Spleen (tissue), 11 donors: ENCODE data around the gene YPEL2. TPM values are rescaled to one million over a fixed set of nuclear protein-coding genes. Genes with fewer than 3 reads are reported as not detected.

ENCODE experiments used
- DNase-seq: peaks from one replicate; pipeline ENCODE4 v3.0.0-alpha.2; 2020
- H3K27ac ChIP-seq, 8 donors: fragments of 200-600 bp; sonication (generic) in 7 of 8; 1 replicate in 4 of 8; 2 replicates in 4 of 8; pipeline versions ENCODE4 v1.5.0 to v1.8.0; 2016 to 2021; ENCODE audit warnings: inconsistent platforms in 4 of 8, mild to moderate bottlenecking in 4 of 8, moderate library complexity in 1 of 8
- H3K27me3 ChIP-seq, 7 donors: fragments of 200-600 bp; sonication (generic) in 6 of 7; replicated peaks in 1 of 7; 1 replicate in 4 of 7; 2 replicates in 3 of 7; pipeline versions ENCODE4 v1.5.0 to v1.8.0; 2016 to 2021; ENCODE audit warnings: inconsistent platforms in 3 of 7, mild to moderate bottlenecking in 1 of 7
- H3K36me3 ChIP-seq, 6 donors: fragments of 200-600 bp; sonication (generic) in 5 of 6; 1 replicate in 4 of 6; 2 replicates in 2 of 6; pipeline versions ENCODE4 v1.5.0 to v1.8.0; 2016 to 2021; ENCODE audit warnings: inconsistent platforms in 2 of 6
- H3K4me1 ChIP-seq, 6 donors: fragments of 200-600 bp; sonication (generic) in 5 of 6; 1 replicate in 3 of 6; 2 replicates in 3 of 6; pipeline versions ENCODE4 v1.5.0 to v1.8.0; 2016 to 2021; ENCODE audit warnings: inconsistent platforms in 3 of 6
- H3K4me3 ChIP-seq, 8 donors: fragments of 200-600 bp; sonication (generic) in 7 of 8; 1 replicate in 4 of 8; 2 replicates in 4 of 8; pipeline versions ENCODE4 v1.5.0 to v1.8.0; 2016 to 2021; ENCODE audit warnings: inconsistent platforms in 4 of 8, mild to moderate bottlenecking in 4 of 8, moderate library complexity in 2 of 8
- H3K9me3 ChIP-seq, 8 donors: fragments of 200-600 bp; sonication (generic) in 7 of 8; 1 replicate in 4 of 8; 2 replicates in 4 of 8; pipeline versions ENCODE4 v1.5.0 to v1.8.0; 2016 to 2021; ENCODE audit warnings: inconsistent platforms in 4 of 8
- POLR2A ChIP-seq, 3 donors: fragments of 450-650 bp; IDR thresholded peaks; one replicate each; pipeline ENCODE4 v1.5.1; 2017; ENCODE audit warnings: antibody characterized with exemption in 3 of 3, mild to moderate bottlenecking in 1 of 3
- POLR2AphosphoS5 ChIP-seq, 3 donors: sonication (generic); formaldehyde crosslinking; IDR thresholded peaks; one replicate each; pipeline ENCODE4 v1.5.1; 2017; ENCODE audit warnings: antibody characterized with exemption in 3 of 3
- WGBS, 5 donors: extraction: QIAGEN DNeasy Blood & Tissue Kit in 3 of 5; methylation state at CpG; one replicate each; pipeline versions ENCODE4 v1.1.5 to v1.1.7; 2013 to 2018; 5-methylcytosine and 5-hydroxymethylcytosine counted together
- intact Hi-C: fragments of 100-400 bp; cut with DNase I; formaldehyde crosslinking; loops from one replicate; pipeline ENCODE4 v1.15.0; 2023; ENCODE audit warnings: low total_unique reads
- polyA plus RNA-seq, 3 donors: library from polyadenylated mRNA; stranded (reverse); fragments of 200-250 nt; gene quantifications; one replicate each; pipeline ENCODE4 v1.2.1, GENCODE V29; 2013
- total RNA-seq, 7 donors: library from RNA; depleted of rRNA in 3 of 7; stranded (reverse); fragments of >200 nt in 3 of 7; fragmentation: NEBNext Ultra II Directional in 4 of 7; extraction: Animal tissue kit (Norgen Biotek cat#: 25700) in 4 of 7; gene quantifications; one replicate each; pipeline versions ENCODE4 v1.1.0 to v1.2.1, GENCODE V29; 2016 to 2021
- TF ChIP-seq, protein P1 (sequence below), 11 experiments: fragments of 200-600 bp in 7 of 11; fragments of 450-650 bp in 4 of 11; sonication (generic) in 4 of 11; IDR thresholded peaks in 8 of 11; conservative IDR thresholded peaks in 3 of 11; 1 replicate in 7 of 11; 2 replicates in 4 of 11; pipeline versions ENCODE4 v1.4.0 to v1.8.0; 2016 to 2021; ENCODE audit warnings: antibody characterized with exemption in 11 of 11, inconsistent platforms in 4 of 11, mild to moderate bottlenecking in 1 of 11
- donor health status: healthy with polysubstance abuse.
- donor health status: DM: no; HTN: no; CAD: no; lungs with moderate emphysema.
- donor health status: DM: no; HTN: no; CAD: no.
- donor health status: Bipolar disorder and iron deficiency.
- donor health status: healthy.
- donor health status: DM: no; HTN: no; CAD: no.
- donor health status: DM: yes; HTN: yes; CAD: no.

The YPEL2 gene
- total and polyA plus RNA-seq, 10 donors = 6.7 to 45.6 (median 30.5) TPM

DNA sequence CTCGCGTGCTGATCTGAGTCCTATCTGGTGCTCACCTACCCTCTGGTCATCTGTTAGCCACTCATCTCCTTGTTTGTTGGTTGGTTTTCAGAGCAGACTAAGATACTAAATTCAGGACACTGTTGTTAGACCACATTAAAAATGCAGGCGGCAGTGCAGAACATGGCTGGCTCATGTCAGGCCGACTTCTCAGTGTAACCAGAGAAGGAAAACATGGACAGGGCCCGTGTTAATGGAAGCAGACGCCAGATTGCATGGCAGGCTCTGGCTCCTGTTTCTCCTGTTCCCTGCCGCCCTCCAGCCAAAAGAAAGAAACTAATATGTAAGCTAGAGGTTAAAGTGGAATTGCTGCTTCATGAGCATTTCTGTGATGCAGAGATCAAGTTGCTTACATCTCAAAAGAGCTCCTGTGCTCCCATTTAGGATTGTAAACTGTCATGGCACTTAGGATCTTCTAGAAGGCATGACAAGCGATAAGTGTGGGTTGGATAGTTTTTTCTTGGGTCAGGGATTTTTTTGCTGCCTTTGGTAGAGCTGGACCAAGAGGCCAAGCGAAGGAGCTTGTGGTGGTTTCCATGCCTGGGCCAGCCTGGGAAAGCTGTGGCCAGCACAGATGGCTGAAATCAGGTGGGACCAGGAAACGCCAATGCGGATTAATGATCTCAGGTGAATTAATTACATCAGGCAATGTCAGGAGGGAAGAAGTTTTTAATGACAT lies 56.1 kb downstream of the YPEL2 start:
- TF ChIP-seq, protein P1, sequence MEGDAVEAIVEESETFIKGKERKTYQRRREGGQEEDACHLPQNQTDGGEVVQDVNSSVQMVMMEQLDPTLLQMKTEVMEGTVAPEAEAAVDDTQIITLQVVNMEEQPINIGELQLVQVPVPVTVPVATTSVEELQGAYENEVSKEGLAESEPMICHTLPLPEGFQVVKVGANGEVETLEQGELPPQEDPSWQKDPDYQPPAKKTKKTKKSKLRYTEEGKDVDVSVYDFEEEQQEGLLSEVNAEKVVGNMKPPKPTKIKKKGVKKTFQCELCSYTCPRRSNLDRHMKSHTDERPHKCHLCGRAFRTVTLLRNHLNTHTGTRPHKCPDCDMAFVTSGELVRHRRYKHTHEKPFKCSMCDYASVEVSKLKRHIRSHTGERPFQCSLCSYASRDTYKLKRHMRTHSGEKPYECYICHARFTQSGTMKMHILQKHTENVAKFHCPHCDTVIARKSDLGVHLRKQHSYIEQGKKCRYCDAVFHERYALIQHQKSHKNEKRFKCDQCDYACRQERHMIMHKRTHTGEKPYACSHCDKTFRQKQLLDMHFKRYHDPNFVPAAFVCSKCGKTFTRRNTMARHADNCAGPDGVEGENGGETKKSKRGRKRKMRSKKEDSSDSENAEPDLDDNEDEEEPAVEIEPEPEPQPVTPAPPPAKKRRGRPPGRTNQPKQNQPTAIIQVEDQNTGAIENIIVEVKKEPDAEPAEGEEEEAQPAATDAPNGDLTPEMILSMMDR (IDR thresholded peaks at IDR 0.05 in 8 of 11, conservative IDR thresholded peaks at IDR 0.05 in 3 of 11) = no peak
- TF ChIP-seq POLR2AphosphoS5 (IDR thresholded peaks at IDR 0.05) = no peak
- TF ChIP-seq POLR2A (IDR thresholded peaks at IDR 0.05) = no peak
- H3K27me3 ChIP-seq = no peaks in the 10 kb centered on the region
- peaks cover 0 to 46% (median 28%) of the 10 kb centered on the region in 6 donors for H3K36me3 ChIP-seq
- peaks cover 0 to 5% (median 0%) of the 10 kb centered on the region in 6 donors for H3K4me1 ChIP-seq
- WGBS, 5 donors = 85 to 96% (median 93%) methylated on average over 11 of the region's 11 CpGs
- DNase-seq = no peak
- H3K27ac ChIP-seq = no peak overlapping the region
- no peaks in the 10 kb centered on the region for H3K9me3 ChIP-seq
- intact Hi-C loops = loop anchor here (10.0 kb wide), 1 partner anchor 53 kb away; the partner anchor contains the start of gene YPEL2
- no peak overlapping the region for H3K4me3 ChIP-seq

DNA sequence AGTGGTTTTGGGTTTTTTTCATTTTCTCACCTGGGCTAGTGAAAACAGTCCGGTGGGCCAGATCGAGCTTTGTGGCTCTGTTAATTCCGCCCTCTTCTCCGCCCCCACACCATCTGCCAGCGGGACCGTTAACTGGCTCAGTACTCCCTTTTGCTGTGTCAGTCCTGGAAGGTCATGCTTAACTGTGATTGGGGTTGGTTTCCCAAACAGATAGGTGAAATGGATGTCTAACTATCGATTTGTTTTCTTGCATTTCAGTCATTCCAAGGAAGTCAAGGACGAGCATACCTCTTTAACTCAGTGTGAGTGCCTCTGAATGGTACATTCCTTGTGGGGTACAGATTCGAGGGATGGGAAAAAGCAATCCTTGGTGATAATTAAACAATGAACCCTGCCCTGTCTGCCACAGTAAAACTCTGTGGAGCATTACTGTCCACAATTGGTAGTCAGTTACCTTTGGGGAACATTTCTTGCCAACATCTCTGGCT lies 56.7 kb downstream of the YPEL2 start:
- TF ChIP-seq POLR2AphosphoS5 (IDR thresholded peaks at IDR 0.05) (no peak), POLR2A (IDR thresholded peaks at IDR 0.05) (no peak)
- TF ChIP-seq, protein P1 (IDR thresholded peaks at IDR 0.05 in 8 of 11, conservative IDR thresholded peaks at IDR 0.05 in 3 of 11) = no peak
- peaks cover 0 to 7% (median 0%) of the 10 kb centered on the region in 6 donors for H3K4me1 ChIP-seq
- intact Hi-C loops = loop anchor here (10.0 kb wide), 1 partner anchor 53 kb away; the partner anchor contains the start of gene YPEL2
- H3K4me3 ChIP-seq = no peak overlapping the region
- no peak overlapping the region for H3K27ac ChIP-seq
- no peaks in the 10 kb centered on the region for H3K27me3 ChIP-seq
- 83 to 92% (median 90%) methylated on average over 9 of the region's 9 CpGs for WGBS, 5 donors
- peaks cover 0 to 52% (median 31%) of the 10 kb centered on the region in 6 donors for H3K36me3 ChIP-seq
- DNase-seq = no peak
- H3K9me3 ChIP-seq = no peaks in the 10 kb centered on the region

DNA sequence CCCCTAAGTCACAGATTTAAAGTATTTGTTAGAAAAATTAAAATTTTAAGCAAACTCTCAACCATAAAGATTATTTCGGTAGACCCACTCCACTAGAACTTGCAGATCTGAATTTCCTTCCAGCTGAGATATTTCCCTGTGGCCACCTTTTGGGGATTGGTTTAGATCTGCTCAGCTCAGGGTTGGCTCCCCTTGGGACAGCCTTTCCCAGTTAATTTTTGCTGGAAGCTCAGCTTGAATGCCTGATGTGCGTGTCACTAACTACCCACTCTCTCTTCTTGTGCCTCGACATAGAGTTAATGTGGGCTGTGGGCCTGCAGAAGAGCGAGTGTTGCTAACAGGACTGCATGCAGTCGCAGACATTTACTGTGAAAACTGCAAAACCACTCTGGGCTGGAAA lies 57.6 kb downstream of the YPEL2 start:
- peaks cover 0 to 57% (median 31%) of the 10 kb centered on the region in 6 donors for H3K36me3 ChIP-seq
- intact Hi-C loops = loop anchor here (10.0 kb wide), 1 partner anchor 54 kb away; the partner anchor contains the start of gene YPEL2
- H3K9me3 ChIP-seq = no peaks in the 10 kb centered on the region
- TF ChIP-seq POLR2A (IDR thresholded peaks at IDR 0.05) = no peak
- TF ChIP-seq POLR2AphosphoS5 (IDR thresholded peaks at IDR 0.05) = no peak
- TF ChIP-seq, protein P1 (IDR thresholded peaks at IDR 0.05 in 8 of 11, conservative IDR thresholded peaks at IDR 0.05 in 3 of 11) = no peak
- WGBS, 5 donors = 82 to 96% (median 89%) methylated on average over 5 of the region's 5 CpGs
- peaks cover 0 to 7% (median 0%) of the 10 kb centered on the region in 6 donors for H3K4me1 ChIP-seq
- no peak overlapping the region for H3K4me3 ChIP-seq
- H3K27me3 ChIP-seq = no peaks in the 10 kb centered on the region
- no peak overlapping the region for H3K27ac ChIP-seq
- no peak for DNase-seq

DNA sequence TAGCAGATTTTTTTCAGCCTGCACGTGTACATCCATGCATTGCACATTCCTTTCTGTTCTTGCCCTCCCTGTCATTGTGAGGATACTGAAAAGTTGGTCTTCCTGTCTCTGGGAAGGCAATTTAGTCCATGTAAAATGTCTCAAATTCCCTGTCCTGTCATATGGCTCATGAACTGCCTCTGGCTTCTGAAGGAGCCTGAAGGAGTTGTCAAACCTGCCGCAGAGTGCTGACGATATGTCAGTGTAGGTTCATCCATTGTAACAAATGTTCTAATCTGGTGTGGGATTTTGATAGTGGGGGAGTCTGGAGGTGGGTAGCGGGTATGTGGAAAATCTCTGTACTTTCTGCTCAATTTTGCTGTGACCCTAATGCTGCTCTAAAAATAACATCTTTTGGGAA lies 59.6 kb downstream of the YPEL2 start:
- Histone ChIP-seq H3K9me3 (no peaks in the 10 kb centered on the region), H3K4me3 (no peak overlapping the region), H3K27ac (no peak overlapping the region), H3K36me3 (peaks cover 0 to 75% (median 37%) of the 10 kb centered on the region in 6 donors), H3K27me3 (no peaks in the 10 kb centered on the region), H3K4me1 (peaks cover 0 to 13% (median 0%) of the 10 kb centered on the region in 6 donors)
- DNase-seq = no peak
- 88 to 93% (median 92%) methylated on average over 4 of the region's 4 CpGs for WGBS, 5 donors
- intact Hi-C loops = no loop called here
- no peak for TF ChIP-seq POLR2AphosphoS5 (IDR thresholded peaks at IDR 0.05)
- no peak for TF ChIP-seq POLR2A (IDR thresholded peaks at IDR 0.05)
- TF ChIP-seq, protein P1 (IDR thresholded peaks at IDR 0.05 in 8 of 11, conservative IDR thresholded peaks at IDR 0.05 in 3 of 11) = no peak
